ENCODE measurements around the gene ZBTB7B.
A peak's percentile ranks its signal among the peaks of the same experiment; 100 is the strongest.

- TF ChIP-seq, protein P1, sequence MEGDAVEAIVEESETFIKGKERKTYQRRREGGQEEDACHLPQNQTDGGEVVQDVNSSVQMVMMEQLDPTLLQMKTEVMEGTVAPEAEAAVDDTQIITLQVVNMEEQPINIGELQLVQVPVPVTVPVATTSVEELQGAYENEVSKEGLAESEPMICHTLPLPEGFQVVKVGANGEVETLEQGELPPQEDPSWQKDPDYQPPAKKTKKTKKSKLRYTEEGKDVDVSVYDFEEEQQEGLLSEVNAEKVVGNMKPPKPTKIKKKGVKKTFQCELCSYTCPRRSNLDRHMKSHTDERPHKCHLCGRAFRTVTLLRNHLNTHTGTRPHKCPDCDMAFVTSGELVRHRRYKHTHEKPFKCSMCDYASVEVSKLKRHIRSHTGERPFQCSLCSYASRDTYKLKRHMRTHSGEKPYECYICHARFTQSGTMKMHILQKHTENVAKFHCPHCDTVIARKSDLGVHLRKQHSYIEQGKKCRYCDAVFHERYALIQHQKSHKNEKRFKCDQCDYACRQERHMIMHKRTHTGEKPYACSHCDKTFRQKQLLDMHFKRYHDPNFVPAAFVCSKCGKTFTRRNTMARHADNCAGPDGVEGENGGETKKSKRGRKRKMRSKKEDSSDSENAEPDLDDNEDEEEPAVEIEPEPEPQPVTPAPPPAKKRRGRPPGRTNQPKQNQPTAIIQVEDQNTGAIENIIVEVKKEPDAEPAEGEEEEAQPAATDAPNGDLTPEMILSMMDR (IDR thresholded peaks at IDR 0.05; ENCODE audit: low read length), result peak; percentile 32
- no peak for TF ChIP-seq EZH2 (IDR thresholded peaks at IDR 0.05; ENCODE audit: borderline replicate concordance, low read length)
Measured at GRCh38 chr1:154992721-154993571, 9.7 kb upstream of the ZBTB7B start.
